Measurements from ENCODE around the gene RNASE2.
"Not testable (repeated sequence)": the region's sequence is repeated elsewhere in the genome, so short reads cannot be mapped to it uniquely, and the experiment has no call there.

Gene RNASE2

DNA sequence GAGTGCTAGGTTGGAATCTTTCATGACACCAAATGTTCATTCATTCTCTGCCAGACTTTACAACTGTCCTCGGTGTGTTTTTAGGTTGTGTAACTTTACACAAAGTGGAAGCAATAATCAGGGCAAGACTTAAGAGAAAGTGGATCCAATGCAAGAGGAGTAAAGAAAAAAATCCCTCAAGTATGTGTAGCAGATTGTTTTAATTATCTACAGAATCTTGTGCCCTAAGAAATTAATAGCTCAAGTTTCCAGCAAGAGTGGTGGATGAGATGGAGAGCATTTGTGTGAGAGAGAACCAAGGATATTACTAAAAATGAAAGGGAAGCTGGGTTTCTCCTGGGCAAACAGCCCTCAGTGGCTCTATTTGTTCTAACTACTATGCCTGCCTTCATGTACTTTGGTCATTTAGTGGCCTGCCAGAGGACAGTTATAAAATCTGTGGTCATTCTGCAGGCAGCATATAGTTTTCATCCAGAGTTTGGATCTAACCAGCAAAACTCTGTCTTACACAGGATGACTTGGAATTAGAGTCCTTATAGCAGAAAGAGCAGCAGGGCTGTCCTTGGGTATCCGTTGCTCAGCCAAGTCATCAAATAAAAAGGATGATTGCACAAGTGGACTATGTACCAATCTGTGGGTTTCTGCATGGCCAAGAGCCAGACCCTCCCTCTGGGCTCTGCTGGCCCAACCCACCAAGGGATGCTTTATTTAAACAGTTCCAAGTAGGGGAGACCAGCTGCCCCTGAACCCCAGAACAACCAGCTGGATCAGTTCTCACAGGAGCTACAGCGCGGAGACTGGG, at the start of gene RNASE2:
TSS of gene RNASE2 (plus strand) at position 752 of the 802 bp plus-strand sequence. CDS start 285 bp downstream, outside the sequence.
- not testable (repeated sequence) for DNase-seq

- no peak for DNase-seq
These were observed 49.6 kb upstream of the RNASE2 start for GRCh38 chr14:20905676-20906075.

- DNase-seq: no peak
These were observed 48.1 kb upstream of the RNASE2 start for GRCh38 chr14:20907214-20907613.

- DNase-seq: not testable (repeated sequence)
These were observed 44.5 kb upstream of the RNASE2 start for GRCh38 chr14:20910822-20911221.

DNA sequence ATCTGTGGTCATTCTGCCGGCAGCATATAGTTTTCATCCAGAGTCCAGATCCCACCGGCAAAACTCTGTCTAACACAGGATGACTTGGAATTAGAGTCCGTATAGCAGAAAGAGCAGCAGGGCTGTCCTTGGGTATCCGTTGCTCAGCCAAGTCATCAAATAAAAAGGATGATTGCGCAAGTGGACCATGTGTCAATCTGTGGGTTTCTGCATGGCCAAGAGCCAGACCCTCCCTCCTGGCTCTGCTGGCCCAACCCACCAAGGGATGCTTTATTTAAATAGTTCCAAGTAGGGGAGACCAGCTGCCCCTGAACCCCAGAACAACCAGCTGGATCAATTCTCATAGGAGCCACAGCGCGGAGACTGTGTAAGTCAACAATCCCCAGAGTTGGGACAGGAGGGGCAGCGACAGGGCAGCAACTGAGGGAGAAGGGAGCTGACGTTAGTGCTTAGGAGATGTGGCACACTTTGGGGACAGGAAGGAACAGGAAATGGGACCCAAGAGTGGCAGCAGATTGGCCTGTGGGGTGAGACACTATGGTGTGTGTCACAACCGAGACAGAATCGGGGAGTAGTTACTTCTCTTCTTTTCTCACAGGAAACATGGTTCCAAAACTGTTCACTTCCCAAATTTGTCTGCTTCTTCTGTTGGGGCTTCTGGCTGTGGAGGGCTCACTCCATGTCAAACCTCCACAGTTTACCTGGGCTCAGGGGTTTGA, 36.1 kb upstream of the RNASE2 start:
- not testable (repeated sequence) for DNase-seq

- not testable (repeated sequence) for DNase-seq
These were observed 31.5 kb upstream of the RNASE2 start for GRCh38 chr14:20923766-20924297.

GRCh38 chr14:20934148-20934762, 21.0 kb upstream of the RNASE2 start:
- DNase-seq: no peak

DNA sequence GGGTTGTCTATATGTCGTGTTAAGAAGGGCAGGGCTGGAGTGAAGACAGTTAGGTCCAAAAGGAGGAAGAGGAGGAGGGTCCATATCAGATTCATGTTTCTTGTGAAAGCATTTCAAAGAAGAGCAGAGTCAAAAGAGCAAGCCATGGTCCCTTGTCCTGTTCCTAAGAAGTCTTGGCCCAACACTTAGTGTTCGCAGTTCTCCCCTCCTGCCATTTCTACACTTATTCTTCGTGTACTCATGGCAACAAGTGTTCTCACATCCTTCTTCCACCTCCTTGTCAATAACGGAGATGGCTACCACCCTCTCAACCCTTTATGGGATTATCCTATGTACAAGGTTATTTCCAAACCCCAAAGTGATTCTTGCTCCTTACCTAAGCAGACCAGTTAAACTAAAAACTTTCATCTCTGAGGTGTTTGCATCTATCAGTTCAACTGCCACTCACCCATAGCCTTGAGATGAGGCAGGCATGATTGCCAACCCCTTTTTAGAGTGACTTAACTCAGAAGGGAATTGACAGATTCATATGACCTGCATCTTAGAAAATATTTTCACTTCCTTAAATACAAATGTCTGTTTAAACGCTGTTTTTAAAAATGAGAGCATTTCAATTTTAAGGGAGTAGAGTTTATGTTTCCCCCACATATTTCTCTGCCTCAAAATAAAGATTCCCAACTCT, 19.8 kb upstream of the RNASE2 start:
- DNase-seq: no peak

GRCh38 chr14:20945146-20945545, 10.1 kb upstream of the RNASE2 start:
- DNase-seq: not testable (repeated sequence)

DNA sequence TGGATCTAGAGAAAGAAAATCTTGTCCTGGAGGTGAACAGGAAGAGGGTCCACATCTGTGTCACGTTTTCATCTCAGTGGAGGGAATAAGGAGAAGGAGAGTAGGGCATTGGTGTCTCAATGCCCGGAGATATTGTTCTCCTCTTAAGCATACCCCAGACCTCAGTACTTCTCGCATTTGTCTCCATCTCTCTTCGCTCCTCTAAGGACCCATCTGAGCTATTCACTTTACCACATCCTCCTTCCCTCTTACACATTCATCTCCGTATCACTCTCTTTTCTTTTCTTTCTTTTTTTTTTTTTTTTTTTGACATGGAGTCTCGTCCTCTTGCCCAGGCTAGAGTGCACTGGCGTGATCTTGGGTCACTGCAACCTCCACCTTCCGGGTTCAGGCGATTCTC, 8.6 kb upstream of the RNASE2 start:
- not testable (repeated sequence) for DNase-seq

DNA sequence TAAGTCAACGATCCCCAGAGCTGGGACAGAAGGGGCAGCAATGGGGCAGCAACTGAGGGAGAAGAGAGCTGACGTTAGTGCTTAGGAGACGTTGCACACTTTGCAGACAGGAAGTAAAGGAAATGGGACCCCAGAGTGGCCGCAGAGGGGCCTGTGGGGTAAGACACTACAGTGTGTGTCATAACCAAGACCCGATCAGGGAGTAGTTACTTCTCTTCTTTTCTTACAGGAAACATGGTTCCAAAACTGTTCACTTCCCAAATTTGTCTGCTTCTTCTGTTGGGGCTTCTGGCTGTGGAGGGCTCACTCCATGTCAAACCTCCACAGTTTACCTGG, 219 bp downstream of the RNASE2 start:
- DNase-seq: not testable (repeated sequence)

GRCh38 chr14:20956376-20956976, 1.2 kb downstream of the RNASE2 start:
- no peak for DNase-seq

DNA sequence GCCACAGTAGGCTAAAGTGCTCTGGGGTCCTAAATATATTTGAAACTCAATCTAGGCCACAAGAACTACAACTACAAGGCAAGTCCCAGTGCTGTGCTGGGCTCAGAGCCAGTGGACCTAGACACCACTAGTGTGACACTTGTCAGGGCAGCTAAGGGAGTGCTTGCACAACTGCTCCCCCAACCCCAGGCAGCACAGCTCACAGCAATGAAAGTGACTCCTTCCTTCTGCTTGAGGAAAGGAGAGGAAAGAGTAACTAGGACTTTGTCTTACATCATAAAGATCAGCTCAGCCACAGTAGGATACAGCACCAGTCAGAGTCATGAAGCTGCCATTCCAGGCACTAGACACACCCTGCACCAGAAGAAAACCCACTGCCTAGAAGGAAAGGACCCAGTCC, 3.7 kb downstream of the RNASE2 start:
- not testable (repeated sequence) for DNase-seq

- DNase-seq: no peak
These were observed 14.0 kb downstream of the RNASE2 start for GRCh38 chr14:20969336-20969735.

DNA sequence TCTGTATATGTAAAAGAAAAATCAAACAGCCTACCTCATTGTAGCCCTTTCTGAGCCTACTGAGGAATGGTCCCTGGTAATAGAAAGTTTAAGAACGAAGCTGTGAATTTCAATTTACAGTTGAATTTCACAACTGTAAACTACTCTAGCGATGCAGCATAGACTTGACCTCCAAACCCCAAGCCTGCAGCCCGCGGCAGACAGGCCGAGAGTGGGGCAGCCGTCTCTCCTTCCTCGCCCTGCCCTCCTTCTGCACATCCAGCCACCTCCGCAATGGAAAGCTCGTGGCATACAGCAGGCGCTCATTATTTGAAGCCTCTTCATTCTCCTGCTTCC, 15.3 kb downstream of the RNASE2 start:
- no peak for DNase-seq

GRCh38 chr14:20970983-20971704, 15.9 kb downstream of the RNASE2 start:
- DNase-seq: peak in 1 of 2 experiments; percentile 45

- DNase-seq: no peak
These were observed 16.4 kb downstream of the RNASE2 start for GRCh38 chr14:20971705-20972021.

- no peak for DNase-seq
These were observed 18.2 kb downstream of the RNASE2 start for GRCh38 chr14:20973501-20973900.

- DNase-seq: no peak
These were observed 21.0 kb downstream of the RNASE2 start for GRCh38 chr14:20976291-20976690.

GRCh38 chr14:20978687-20979086, 23.4 kb downstream of the RNASE2 start:
- no peak for DNase-seq

DNA sequence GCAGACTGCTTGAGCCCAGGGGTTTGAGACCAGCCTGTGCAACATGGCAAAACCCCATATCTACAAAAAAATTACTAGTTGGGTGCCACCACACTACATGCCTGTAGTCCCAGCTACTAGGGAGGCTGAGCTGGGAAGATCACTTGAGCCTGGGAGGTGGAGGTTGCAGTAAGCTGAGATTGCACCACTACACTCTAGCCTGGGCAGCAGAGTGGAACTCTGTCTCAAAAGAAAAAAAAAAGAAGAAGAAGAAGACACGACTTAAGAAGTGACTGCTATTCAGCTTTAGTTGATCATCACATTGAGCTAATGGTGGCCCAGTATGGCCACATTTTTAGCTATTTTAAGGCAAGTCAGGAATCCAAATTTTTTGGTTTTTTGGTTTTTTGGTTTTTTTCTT, 25.6 kb downstream of the RNASE2 start:
- DNase-seq: no peak
